OCI-M2 (cell line): ENCODE measurements around the gene REG3G.
"Not testable (repeated sequence)": the region's sequence is repeated elsewhere in the genome, so short reads cannot be mapped to it uniquely, and the experiment has no call there.

Experiments
- DNase-seq: peaks from one replicate; lab custom pipeline; 2025; ENCODE audit not compliant: unreplicated experiment; lab: John Stamatoyannopoulos, UW

The REG3G gene

GRCh38 chr2:79013629-79014028 lies 11.9 kb upstream of the REG3G start:
- no peak for DNase-seq

- no peak for DNase-seq
Observed at GRCh38 chr2:79016342-79016741, 9.2 kb upstream of the REG3G start.

GRCh38 chr2:79026061-79026460 lies 559 bp downstream of the REG3G start:
- no peak for DNase-seq

DNA sequence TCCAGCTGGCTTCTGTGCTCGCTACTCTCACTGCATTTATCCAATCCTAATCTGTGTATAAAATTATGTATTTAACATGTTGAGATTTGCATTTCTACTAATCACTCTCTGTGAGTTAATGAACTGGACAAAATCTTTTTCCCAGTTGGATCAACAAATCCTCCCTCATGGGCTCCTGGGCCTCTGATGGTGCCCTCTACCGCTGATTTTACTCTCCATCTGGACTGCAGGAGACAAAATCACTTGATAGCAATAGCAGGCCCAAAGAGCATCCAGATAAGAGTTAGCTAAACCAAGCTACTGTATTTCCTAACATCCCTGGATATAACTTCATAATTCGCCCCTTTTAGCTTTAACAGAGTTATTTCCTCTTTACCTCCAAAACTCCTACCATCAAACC lies 14.4 kb downstream of the REG3G start:
- no peak for DNase-seq

- no peak for DNase-seq
Observed at GRCh38 chr2:79041032-79041448, 15.5 kb downstream of the REG3G start.

GRCh38 chr2:79053486-79053885 lies 28.0 kb downstream of the REG3G start:
- DNase-seq = not testable (repeated sequence)

DNA sequence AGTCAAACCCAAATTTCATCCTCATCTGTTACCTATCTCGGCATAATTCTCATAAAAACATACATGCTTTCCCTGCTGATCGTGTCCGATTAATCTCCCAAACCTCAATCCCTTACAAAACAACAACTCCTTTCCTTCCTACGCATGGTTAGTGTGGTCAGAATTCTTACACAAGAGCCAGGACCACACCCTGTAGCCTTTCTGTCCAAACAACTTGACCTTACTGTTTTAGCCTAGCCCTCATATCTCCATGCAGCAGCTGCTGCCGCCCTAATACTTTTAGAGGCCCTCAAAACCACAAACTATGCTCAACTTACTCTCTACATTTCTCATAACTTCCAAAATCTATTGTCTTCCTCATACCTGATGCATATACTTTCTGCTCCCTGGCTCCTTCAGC lies 29.3 kb downstream of the REG3G start:
- not testable (repeated sequence) for DNase-seq

- DNase-seq = no peak
Observed at GRCh38 chr2:79065201-79065600, 39.7 kb downstream of the REG3G start.

GRCh38 chr2:79071078-79071477 lies 45.6 kb downstream of the REG3G start:
- DNase-seq = no peak
